Stomach (tissue), 9 donors: ENCODE measurements around the gene PRR33. TPM values are rescaled to one million over a fixed set of nuclear protein-coding genes. Genes with fewer than 3 reads are reported as not detected.

Source experiments
- DNase-seq, 2 donors: peaks; one replicate each; pipeline versions ENCODE4 v3.0.0 to v3.0.0-alpha.2; 2013 to 2019
- H3K27ac ChIP-seq, 5 donors: fragments of 200-600 bp in 4 of 5; sonication (generic) in 4 of 5; one replicate each; pipeline ENCODE4 v1.5.1; 2013 to 2019; ENCODE audit warnings: mild to moderate bottlenecking in 1 of 5, moderate library complexity in 1 of 5
- H3K27me3 ChIP-seq, 3 donors: fragments of 200-600 bp; sonication (generic); one replicate each; pipeline ENCODE4 v1.5.1; 2017 to 2019; ENCODE audit warnings: mixed run types in 1 of 3
- H3K36me3 ChIP-seq, 4 donors: fragments of 200-600 bp; sonication (generic); 1 replicate in 3 of 4; 2 replicates in 1 of 4; pipeline ENCODE4 v1.5.1; 2016 to 2019
- H3K4me1 ChIP-seq, 4 donors: fragments of 200-600 bp; sonication (generic); one replicate each; pipeline ENCODE4 v1.5.1; 2016 to 2019
- H3K4me3 ChIP-seq, 4 donors: fragments of 200-600 bp; sonication (generic) in 3 of 4; one replicate each; pipeline ENCODE4 v1.5.1; 2016 to 2019; ENCODE audit warnings: mild to moderate bottlenecking in 1 of 4
- H3K9me3 ChIP-seq, 4 donors: fragments of 200-600 bp; sonication (generic); one replicate each; pipeline ENCODE4 v1.5.1; 2016 to 2019
- CTCF ChIP-seq, 7 experiments: fragments of 450-650 bp in 4 of 7; fragments of 200-600 bp in 3 of 7; sonication (generic) in 3 of 7; IDR thresholded peaks; one replicate each; pipeline ENCODE4 v1.5.1; 2016 to 2019; ENCODE audit warnings: antibody characterized with exemption in 7 of 7, control low read depth in 2 of 7, mild to moderate bottlenecking in 1 of 7
- EP300 ChIP-seq: sonication (generic); formaldehyde crosslinking; IDR thresholded peaks from one replicate; pipeline ENCODE4 v1.6.1; 2017; ENCODE audit warnings: antibody characterized with exemption
- POLR2A ChIP-seq, 4 donors: fragments of 450-650 bp; IDR thresholded peaks; one replicate each; pipeline ENCODE4 v1.6.1; 2016; ENCODE audit warnings: antibody characterized with exemption in 4 of 4, control low read depth in 2 of 4, mild to moderate bottlenecking in 1 of 4, moderate library complexity in 1 of 4
- POLR2AphosphoS5 ChIP-seq, 3 donors: sonication (generic); formaldehyde crosslinking; IDR thresholded peaks; one replicate each; pipeline ENCODE4 v1.6.1; 2016; ENCODE audit warnings: antibody characterized with exemption in 3 of 3
- WGBS, 5 donors: extraction: QIAGEN DNeasy Blood & Tissue Kit in 3 of 5; methylation state at CpG; one replicate each; pipeline versions ENCODE4 v1.1.5 to v1.1.7; 2013 to 2018; 5-methylcytosine and 5-hydroxymethylcytosine counted together
- intact Hi-C: fragments of 100-400 bp; cut with DNase I; formaldehyde crosslinking; loops from one replicate; pipeline ENCODE4 v1.15.1; 2023; ENCODE audit warnings: low total_unique reads
- polyA plus RNA-seq, 3 donors: library from polyadenylated mRNA; stranded (reverse); fragments of 200-250 nt; gene quantifications; one replicate each; pipeline ENCODE4 v1.2.3, GENCODE V29; 2013
- total RNA-seq, 5 donors: library from RNA; depleted of rRNA; stranded (reverse); fragments of >200 nt; gene quantifications; one replicate each; pipeline versions ENCODE4 v1.1.0 to v1.2.3, GENCODE V29; 2014 to 2016
- donor health status: healthy with polysubstance abuse.
- donor health status: Bipolar disorder and iron deficiency.
- donor health status: healthy.

Gene PRR33
- total and polyA plus RNA-seq, 8 donors: 0.03 TPM; not detected in 7

- no peak overlapping the region for H3K4me3 ChIP-seq
- no peaks in the 10 kb centered on the region for H3K4me1 ChIP-seq
- H3K36me3 ChIP-seq: no peaks in the 10 kb centered on the region
- no peaks in the 10 kb centered on the region for H3K9me3 ChIP-seq
- H3K27me3 ChIP-seq: peaks cover 0 to 39% (median 0%) of the 10 kb centered on the region in 3 donors
- peak in 1 of 2 donors; percentile 78 for DNase-seq
- TF ChIP-seq EP300: no peak
- TF ChIP-seq POLR2A (IDR thresholded peaks at IDR 0.05): no peak
- no peak for TF ChIP-seq POLR2AphosphoS5 (IDR thresholded peaks at IDR 0.05)
- TF ChIP-seq CTCF (IDR thresholded peaks at IDR 0.05): no peak
- H3K27ac ChIP-seq: peak overlapping the region in 1 of 5 donors; percentile 44
- WGBS, 5 donors: 56 to 64% (median 60%) methylated on average over 20 to 28 of the region's 28 CpGs
- intact Hi-C loops: no loop called here
These were observed 35.5 kb upstream of the PRR33 start for GRCh38 chr11:1927026-1927847.

GRCh38 chr11:1926156-1927025, 34.7 kb upstream of the PRR33 start:
- 83 to 88% (median 84%) methylated on average over 38 to 41 of the region's 41 CpGs for WGBS, 5 donors
- H3K9me3 ChIP-seq: no peaks in the 10 kb centered on the region
- no peak overlapping the region for H3K4me3 ChIP-seq
- H3K36me3 ChIP-seq: no peaks in the 10 kb centered on the region
- TF ChIP-seq EP300: no peak
- no peak for TF ChIP-seq POLR2A (IDR thresholded peaks at IDR 0.05)
- TF ChIP-seq CTCF (IDR thresholded peaks at IDR 0.05): no peak
- no peak for TF ChIP-seq POLR2AphosphoS5 (IDR thresholded peaks at IDR 0.05)
- peaks cover 0 to 6% (median 0%) of the 10 kb centered on the region in 4 donors for H3K4me1 ChIP-seq
- H3K27me3 ChIP-seq: peaks cover 0 to 46% (median 1%) of the 10 kb centered on the region in 3 donors
- DNase-seq: no peak
- H3K27ac ChIP-seq: peak overlapping the region in 1 of 5 donors; percentile 44
- intact Hi-C loops: no loop called here

GRCh38 chr11:1925373-1926155, 33.9 kb upstream of the PRR33 start:
- TF ChIP-seq POLR2A (IDR thresholded peaks at IDR 0.05): no peak
- no peak for TF ChIP-seq POLR2AphosphoS5 (IDR thresholded peaks at IDR 0.05)
- TF ChIP-seq CTCF (IDR thresholded peaks at IDR 0.05): no peak
- TF ChIP-seq EP300: no peak
- intact Hi-C loops: no loop called here
- no peaks in the 10 kb centered on the region for H3K9me3 ChIP-seq
- DNase-seq: peak in 1 of 2 donors; percentile 4
- H3K4me1 ChIP-seq: peaks cover 0 to 10% (median 0%) of the 10 kb centered on the region in 4 donors
- H3K4me3 ChIP-seq: no peak overlapping the region
- peaks cover 0 to 54% (median 9%) of the 10 kb centered on the region in 3 donors for H3K27me3 ChIP-seq
- WGBS, 5 donors: 82 to 90% (median 86%) methylated on average over 10 to 23 of the region's 23 CpGs
- no peaks in the 10 kb centered on the region for H3K36me3 ChIP-seq
- H3K27ac ChIP-seq: no peak overlapping the region
